Measurements from ENCODE around the gene SFXN5.

The SFXN5 gene

GRCh38 chr2:73076701-73077423 is 5.3 kb upstream of the SFXN5 start:
- no peak for TF ChIP-seq ZBTB7A (IDR thresholded peaks at IDR 0.05; ENCODE audit: low read depth)
- TF ChIP-seq EGR1 (IDR thresholded peaks at IDR 0.05), result no peak
- TF ChIP-seq TAF1 (IDR thresholded peaks at IDR 0.05; ENCODE audit: low read depth), result no peak

- no peak for TF ChIP-seq EP300 (IDR thresholded peaks at IDR 0.05; ENCODE audit: borderline replicate concordance)
- no peak for TF ChIP-seq TAF1 (IDR thresholded peaks at IDR 0.05; ENCODE audit: low read depth)
- TF ChIP-seq ZBTB7A (IDR thresholded peaks at IDR 0.05; ENCODE audit: low read depth), result no peak
Observed at GRCh38 chr2:73075477-73076373, 4.2 kb upstream of the SFXN5 start.

GRCh38 chr2:73074110-73075069 is 2.9 kb upstream of the SFXN5 start:
- TF ChIP-seq EGR1 (IDR thresholded peaks at IDR 0.05) (no peak), TAF1 (IDR thresholded peaks at IDR 0.05; ENCODE audit: low read depth) (no peak), USF1 (IDR thresholded peaks at IDR 0.05) (no peak), MAX (IDR thresholded peaks at IDR 0.05) (no peak), FOXM1 (IDR thresholded peaks at IDR 0.05; ENCODE audit: borderline replicate concordance, low read depth) (no peak), CREB1 (IDR thresholded peaks at IDR 0.05; ENCODE audit: low read depth) (no peak), YY1 (IDR thresholded peaks at IDR 0.05; ENCODE audit: low read depth) (no peak), NFIC (IDR thresholded peaks at IDR 0.05) (no peak), ZBTB7A (IDR thresholded peaks at IDR 0.05; ENCODE audit: low read depth) (no peak), TCF12 (IDR thresholded peaks at IDR 0.05; ENCODE audit: low read depth) (no peak), EP300 (IDR thresholded peaks at IDR 0.05; ENCODE audit: borderline replicate concordance) (no peak), REST (IDR thresholded peaks at IDR 0.05; ENCODE audit: low read depth) (no peak), TEAD4 (IDR thresholded peaks at IDR 0.05) (no peak), CEBPB (IDR thresholded peaks at IDR 0.05) (no peak), RAD21 (IDR thresholded peaks at IDR 0.05; ENCODE audit: low read depth) (no peak)

- TF ChIP-seq RAD21 (IDR thresholded peaks at IDR 0.05; ENCODE audit: low read depth), result no peak
- TF ChIP-seq TCF12 (IDR thresholded peaks at IDR 0.05; ENCODE audit: low read depth), result no peak
- no peak for TF ChIP-seq EGR1 (IDR thresholded peaks at IDR 0.05)
- TF ChIP-seq FOXM1 (IDR thresholded peaks at IDR 0.05; ENCODE audit: borderline replicate concordance, low read depth), result no peak
- TF ChIP-seq TAF1 (IDR thresholded peaks at IDR 0.05; ENCODE audit: low read depth), result no peak
- no peak for TF ChIP-seq ZBTB7A (IDR thresholded peaks at IDR 0.05; ENCODE audit: low read depth)
- no peak for TF ChIP-seq MAX (IDR thresholded peaks at IDR 0.05)
- no peak for TF ChIP-seq TEAD4 (IDR thresholded peaks at IDR 0.05)
- TF ChIP-seq CREB1 (IDR thresholded peaks at IDR 0.05; ENCODE audit: low read depth), result no peak
- TF ChIP-seq YY1 (IDR thresholded peaks at IDR 0.05; ENCODE audit: low read depth), result no peak
- TF ChIP-seq CEBPB (IDR thresholded peaks at IDR 0.05), result no peak
- no peak for TF ChIP-seq REST (IDR thresholded peaks at IDR 0.05; ENCODE audit: low read depth)
- no peak for TF ChIP-seq NFIC (IDR thresholded peaks at IDR 0.05)
- TF ChIP-seq EP300 (IDR thresholded peaks at IDR 0.05; ENCODE audit: borderline replicate concordance), result no peak
- TF ChIP-seq USF1 (IDR thresholded peaks at IDR 0.05), result no peak
Observed at GRCh38 chr2:73072416-73072815, 904 bp upstream of the SFXN5 start.

- TF ChIP-seq FOXM1 (IDR thresholded peaks at IDR 0.05; ENCODE audit: borderline replicate concordance, low read depth) (no peak), EGR1 (IDR thresholded peaks at IDR 0.05) (no peak), ZBTB7A (IDR thresholded peaks at IDR 0.05; ENCODE audit: low read depth) (no peak), MAX (IDR thresholded peaks at IDR 0.05) (no peak), REST (IDR thresholded peaks at IDR 0.05; ENCODE audit: low read depth) (no peak), CREB1 (IDR thresholded peaks at IDR 0.05; ENCODE audit: low read depth) (no peak), USF1 (IDR thresholded peaks at IDR 0.05) (no peak)
Observed at GRCh38 chr2:73072129-73072395, 550 bp upstream of the SFXN5 start.
